DMS53 treated with DMSO at 0.1 percent for 48 hours (cell line): Measurements from ENCODE around the gene PCDHB16.
"Not testable (repeated sequence)": the region's sequence is repeated elsewhere in the genome, so short reads cannot be mapped to it uniquely, and the experiment has no call there.

Experiments used
- DNase-seq: peaks from one replicate; lab custom pipeline; 2025; ENCODE audit not compliant: unreplicated experiment; lab: John Stamatoyannopoulos, UW

The PCDHB16 gene

GRCh38 chr5:141184117-141184855, 2.1 kb downstream of the PCDHB16 start:
- DNase-seq: not testable (repeated sequence)

DNA sequence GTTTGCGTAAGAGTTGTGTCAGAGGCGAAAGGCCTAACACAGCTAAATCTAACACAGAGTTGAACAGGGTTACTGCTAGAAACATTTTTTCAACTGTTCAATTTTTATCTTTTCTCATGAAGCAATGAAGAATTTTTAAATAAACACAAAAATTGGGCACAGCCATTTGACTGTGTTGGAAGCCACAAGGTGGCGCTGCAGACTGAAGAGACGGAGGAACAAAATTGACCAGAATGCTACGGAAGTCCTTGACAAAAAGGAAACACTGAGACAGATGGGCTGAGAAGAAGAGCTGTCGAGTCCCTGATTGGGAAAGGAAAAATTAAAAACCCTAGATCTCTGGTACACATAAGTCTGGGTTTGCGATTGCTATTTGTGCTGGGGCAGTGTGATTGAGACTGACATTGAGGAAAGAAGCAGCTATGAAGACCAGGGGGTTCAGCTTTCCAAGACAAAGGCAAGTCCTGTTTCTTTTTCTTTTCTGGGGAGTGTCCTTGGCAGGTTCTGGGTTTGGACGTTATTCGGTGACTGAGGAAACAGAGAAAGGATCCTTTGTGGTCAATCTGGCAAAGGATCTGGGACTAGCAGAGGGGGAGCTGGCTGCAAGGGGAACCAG, 4.8 kb downstream of the PCDHB16 start, which contains the start of gene PCDHB9:
TSS of gene PCDHB9 (plus strand) at position 265 of the 616 bp plus-strand sequence. CDS start at position 423, 158 bp downstream.
- DNase-seq: no peak

DNA sequence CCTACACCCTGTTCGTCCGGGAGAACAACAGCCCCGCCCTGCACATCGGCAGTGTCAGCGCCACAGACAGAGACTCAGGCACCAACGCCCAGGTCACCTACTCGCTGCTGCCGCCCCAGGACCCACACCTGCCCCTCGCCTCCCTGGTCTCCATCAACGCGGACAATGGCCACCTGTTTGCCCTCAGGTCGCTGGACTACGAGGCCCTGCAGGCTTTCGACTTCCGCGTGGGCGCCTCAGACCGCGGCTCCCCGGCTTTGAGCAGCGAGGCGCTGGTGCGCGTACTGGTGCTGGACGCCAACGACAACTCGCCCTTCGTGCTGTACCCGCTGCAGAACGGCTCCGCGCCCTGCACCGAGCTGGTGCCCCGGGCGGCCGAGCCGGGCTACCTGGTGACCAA, 6.5 kb downstream of the PCDHB16 start:
- not testable (repeated sequence) for DNase-seq

DNA sequence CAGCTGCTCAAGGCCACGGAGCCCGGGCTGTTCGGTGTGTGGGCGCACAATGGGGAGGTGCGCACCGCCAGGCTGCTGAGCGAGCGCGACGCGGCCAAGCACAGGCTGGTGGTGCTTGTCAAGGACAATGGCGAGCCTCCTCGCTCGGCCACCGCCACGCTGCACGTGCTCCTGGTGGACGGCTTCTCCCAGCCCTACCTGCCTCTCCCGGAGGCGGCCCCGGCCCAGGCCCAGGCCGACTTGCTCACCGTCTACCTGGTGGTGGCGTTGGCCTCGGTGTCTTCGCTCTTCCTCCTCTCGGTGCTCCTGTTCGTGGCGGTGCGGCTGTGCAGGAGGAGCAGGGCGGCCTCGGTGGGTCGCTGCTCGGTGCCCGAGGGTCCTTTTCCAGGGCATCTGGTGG, 6.9 kb downstream of the PCDHB16 start:
- not testable (repeated sequence) for DNase-seq

- DNase-seq: peak; percentile 16
Measured at GRCh38 chr5:141192110-141192725, 10.0 kb downstream of the PCDHB16 start, which contains the start of gene PCDHB10. TSS of gene PCDHB10 (plus strand) at chr5:141192353. CDS start at chr5:141192553, 200 bp downstream.

DNA sequence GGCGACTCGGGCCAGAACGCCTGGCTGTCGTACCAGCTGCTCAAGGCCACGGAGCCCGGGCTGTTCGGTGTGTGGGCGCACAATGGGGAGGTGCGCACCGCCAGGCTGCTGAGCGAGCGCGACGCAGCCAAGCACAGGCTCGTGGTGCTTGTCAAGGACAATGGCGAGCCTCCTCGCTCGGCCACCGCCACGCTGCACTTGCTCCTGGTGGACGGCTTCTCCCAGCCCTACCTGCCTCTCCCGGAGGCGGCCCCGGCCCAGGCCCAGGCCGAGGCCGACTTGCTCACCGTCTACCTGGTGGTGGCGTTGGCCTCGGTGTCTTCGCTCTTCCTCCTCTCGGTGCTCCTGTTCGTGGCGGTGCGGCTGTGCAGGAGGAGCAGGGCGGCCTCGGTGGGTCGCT, 12.1 kb downstream of the PCDHB16 start:
- not testable (repeated sequence) for DNase-seq

DNA sequence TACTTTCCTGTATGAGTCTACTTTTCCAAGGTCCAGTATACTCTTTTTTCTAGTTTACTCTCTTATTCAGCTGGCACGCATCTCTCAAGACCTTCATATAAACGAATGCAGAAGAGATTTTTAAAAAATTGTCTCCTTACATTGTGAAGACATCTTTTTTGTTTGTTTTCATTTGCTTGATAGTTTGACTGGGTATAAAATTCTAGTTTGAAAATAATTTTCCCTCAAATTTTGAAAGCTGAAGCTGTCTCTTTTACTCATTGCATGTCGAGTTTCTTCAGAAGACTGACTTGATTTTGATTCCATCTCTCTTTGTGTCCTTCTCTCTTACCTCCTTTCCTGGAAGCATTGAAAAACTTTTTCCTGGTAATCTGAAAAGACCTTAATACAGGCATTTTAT, 14.2 kb downstream of the PCDHB16 start:
- no peak for DNase-seq

DNA sequence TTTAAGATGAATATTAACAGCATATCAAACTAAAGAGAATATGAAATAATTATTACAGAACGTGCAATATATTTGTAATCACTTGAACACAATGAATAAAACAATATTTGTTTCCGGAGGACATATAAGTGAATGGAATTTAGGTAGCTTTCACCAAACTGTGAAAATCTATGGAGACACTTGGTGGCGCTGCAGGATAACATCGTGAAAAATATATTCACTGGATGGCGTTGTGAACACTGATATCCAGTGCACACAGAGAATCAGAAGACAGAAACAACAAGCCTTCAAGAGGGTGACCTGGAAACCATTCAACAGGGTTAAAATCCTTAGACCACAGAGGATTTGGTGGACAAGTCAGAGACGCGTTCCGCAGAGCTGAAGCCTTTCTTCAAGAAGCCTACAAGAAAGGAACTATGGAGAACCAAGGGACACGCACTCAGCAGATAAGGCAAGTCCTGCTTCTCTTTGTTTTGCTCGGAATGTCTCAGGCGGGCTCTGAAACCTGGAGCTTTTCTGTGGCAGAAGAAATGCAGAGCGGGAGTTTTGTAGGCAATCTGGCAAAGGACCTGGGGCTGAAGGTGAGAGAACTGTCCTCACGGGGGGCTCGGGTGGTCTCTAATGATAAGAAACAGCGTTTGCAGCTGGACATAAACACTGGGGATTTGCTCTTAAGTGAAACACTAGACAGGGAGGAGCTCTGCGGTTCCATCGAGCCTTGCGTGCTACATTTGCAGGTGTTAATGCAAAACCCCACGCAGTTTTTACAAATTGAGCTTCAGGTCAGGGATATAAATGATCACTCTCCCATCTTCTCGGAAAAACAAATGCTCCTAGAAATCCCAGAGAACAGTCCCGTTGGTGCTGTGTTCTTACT, 17.4 kb downstream of the PCDHB16 start, which contains the start of gene PCDHB11:
TSS of gene PCDHB11 (plus strand) at position 269 of the 877 bp plus-strand sequence. CDS start at position 417, 148 bp downstream.
- peak; percentile 9 for DNase-seq

DNA sequence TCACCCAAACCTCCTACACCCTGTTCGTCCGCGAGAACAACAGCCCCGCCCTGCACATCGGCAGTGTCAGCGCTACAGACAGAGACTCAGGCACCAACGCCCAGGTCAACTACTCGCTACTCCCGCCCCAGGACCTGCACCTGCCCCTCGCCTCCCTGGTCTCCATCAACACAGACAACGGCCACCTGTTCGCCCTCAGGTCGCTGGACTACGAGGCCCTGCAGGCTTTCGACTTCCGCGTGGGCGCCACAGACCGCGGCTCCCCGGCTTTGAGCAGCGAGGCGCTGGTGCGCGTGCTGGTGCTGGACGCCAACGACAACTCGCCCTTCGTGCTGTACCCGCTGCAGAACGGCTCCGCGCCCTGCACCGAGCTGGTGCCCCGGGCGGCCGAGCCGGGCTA, 18.9 kb downstream of the PCDHB16 start:
- not testable (repeated sequence) for DNase-seq

- DNase-seq: not testable (repeated sequence)
Measured at GRCh38 chr5:141201646-141202045, 19.5 kb downstream of the PCDHB16 start.

DNA sequence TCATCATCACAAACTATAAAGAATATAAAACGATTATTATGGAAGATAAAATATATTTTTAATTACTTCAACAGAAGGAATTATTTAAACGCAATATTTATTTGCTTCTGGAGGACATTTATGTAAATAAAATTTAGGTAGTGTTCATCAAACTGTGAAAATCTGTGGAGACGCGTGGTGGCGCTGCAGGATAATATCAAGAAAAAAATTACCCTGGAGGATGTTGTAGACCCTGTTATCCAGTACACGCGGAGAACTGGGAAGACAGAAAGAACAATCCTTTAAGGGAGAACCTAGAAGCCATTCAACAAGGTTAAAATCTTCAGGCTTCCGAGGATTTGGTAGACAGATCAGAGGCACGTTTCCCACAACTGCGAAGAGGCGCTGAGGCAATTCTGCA, 26.3 kb downstream of the PCDHB16 start, which contains the start of gene PCDHB12:
TSS of gene PCDHB12 (plus strand) at position 242 of the 400 bp plus-strand sequence. CDS start 189 bp downstream, outside the sequence.
- no peak for DNase-seq

GRCh38 chr5:141210281-141210680, 28.1 kb downstream of the PCDHB16 start:
- DNase-seq: not testable (repeated sequence)

DNA sequence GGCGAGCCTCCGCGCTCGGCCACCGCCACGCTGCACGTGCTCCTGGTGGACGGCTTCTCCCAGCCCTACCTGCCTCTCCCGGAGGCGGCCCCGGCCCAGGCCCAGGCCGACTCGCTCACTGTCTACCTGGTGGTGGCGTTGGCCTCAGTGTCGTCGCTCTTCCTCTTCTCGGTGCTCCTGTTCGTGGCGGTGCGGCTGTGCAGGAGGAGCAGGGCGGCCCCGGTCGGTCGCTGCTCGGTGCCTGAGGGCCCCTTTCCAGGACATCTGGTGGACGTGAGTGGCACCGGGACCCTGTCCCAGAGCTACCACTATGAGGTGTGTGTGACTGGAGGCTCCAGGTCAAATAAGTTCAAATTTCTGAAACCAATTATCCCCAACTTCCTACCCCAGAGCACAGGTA, 28.7 kb downstream of the PCDHB16 start:
- DNase-seq: not testable (repeated sequence)

DNA sequence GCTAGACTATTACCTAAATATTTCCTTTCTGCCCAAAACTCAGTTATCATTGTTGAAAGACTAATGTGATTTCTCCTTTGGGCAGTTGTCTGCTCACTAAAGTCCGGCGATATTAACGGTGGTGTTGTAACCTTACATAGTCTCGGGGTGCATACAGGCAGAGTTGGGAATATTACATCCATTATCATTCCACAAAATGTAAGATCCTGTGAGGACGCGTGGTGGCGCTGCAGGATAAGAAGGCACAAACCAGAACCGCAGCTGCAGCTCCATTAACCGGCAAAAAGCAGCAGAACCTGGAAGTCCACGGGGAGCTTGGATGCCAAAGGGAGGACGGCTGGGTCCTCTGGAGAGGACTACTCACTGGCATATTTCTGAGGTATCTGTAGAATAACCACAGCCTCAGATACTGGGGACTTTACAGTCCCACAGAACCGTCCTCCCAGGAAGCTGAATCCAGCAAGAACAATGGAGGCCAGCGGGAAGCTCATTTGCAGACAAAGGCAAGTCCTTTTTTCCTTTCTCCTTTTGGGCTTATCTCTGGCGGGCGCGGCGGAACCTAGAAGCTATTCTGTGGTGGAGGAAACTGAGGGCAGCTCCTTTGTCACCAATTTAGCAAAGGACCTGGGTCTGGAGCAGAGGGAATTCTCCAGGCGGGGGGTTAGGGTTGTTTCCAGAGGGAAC, 31.6 kb downstream of the PCDHB16 start, which contains the start of gene PCDHB13:
TSS of gene PCDHB13 (plus strand) at position 264 of the 684 bp plus-strand sequence. CDS start at position 469, 205 bp downstream.
- peak; percentile 43 for DNase-seq

- DNase-seq: not testable (repeated sequence)
Measured at GRCh38 chr5:141214583-141214982, 32.4 kb downstream of the PCDHB16 start.

GRCh38 chr5:141215504-141215903, 33.3 kb downstream of the PCDHB16 start:
- not testable (repeated sequence) for DNase-seq

- not testable (repeated sequence) for DNase-seq
Measured at GRCh38 chr5:141216035-141216434, 33.8 kb downstream of the PCDHB16 start.

GRCh38 chr5:141223112-141223783, 41.1 kb downstream of the PCDHB16 start, which contains the start of gene PCDHB14:
TSS of gene PCDHB14 (plus strand) at chr5:141223343. CDS start at chr5:141223506, 163 bp downstream.
- DNase-seq: peak; percentile 32

DNA sequence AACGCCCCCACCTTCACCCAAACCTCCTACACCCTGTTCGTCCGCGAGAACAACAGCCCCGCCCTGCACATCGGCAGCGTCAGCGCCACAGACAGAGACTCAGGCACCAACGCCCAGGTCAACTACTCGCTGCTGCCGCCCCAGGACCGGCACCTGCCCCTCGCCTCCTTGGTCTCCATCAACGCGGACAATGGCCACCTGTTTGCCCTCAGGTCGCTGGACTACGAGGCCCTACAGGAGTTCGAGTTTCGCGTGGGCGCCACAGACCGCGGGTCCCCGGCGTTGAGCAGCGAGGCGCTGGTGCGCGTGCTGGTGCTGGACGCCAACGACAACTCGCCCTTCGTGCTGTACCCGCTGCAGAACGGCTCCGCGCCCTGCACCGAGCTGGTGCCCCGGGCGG, 42.7 kb downstream of the PCDHB16 start:
- DNase-seq: not testable (repeated sequence)
